Breast epithelium (tissue), 4 donors: ENCODE measurements around the gene VANGL2. TPM values are rescaled to one million over a fixed set of nuclear protein-coding genes. Genes with fewer than 3 reads are reported as not detected.

Source experiments
- DNase-seq, 2 donors: peaks; one replicate each; pipeline ENCODE4 v3.0.0-alpha.2; 2019; ENCODE audit warnings: low spot score in 2 of 2
- H3K27ac ChIP-seq, 2 donors: fragments of 200-600 bp; sonication (generic) in 1 of 2; one replicate each; pipeline ENCODE4 v1.5.1; 2016 to 2019; ENCODE audit warnings: mild to moderate bottlenecking in 1 of 2
- H3K27me3 ChIP-seq, 2 donors: fragments of 200-600 bp; sonication (generic) in 1 of 2; one replicate each; pipeline versions ENCODE4 v1.5.1 to v1.6.0; 2017 to 2019; ENCODE audit warnings: control low read depth in 1 of 2, mild to moderate bottlenecking in 1 of 2
- H3K36me3 ChIP-seq: fragments of 200-600 bp; one replicate; pipeline ENCODE4 v1.5.1; 2019
- H3K4me1 ChIP-seq, 2 donors: fragments of 200-600 bp; sonication (generic); one replicate each; pipeline ENCODE4 v1.5.1; 2016 to 2019; ENCODE audit warnings: control low read depth in 1 of 2
- H3K4me3 ChIP-seq, 3 donors: fragments of 200-600 bp; sonication (generic); 1 replicate in 2 of 3; 2 replicates in 1 of 3; pipeline ENCODE4 v1.5.1; 2016 to 2019; ENCODE audit warnings: mild to moderate bottlenecking in 3 of 3, moderate library complexity in 2 of 3
- H3K9me3 ChIP-seq, 2 donors: fragments of 200-600 bp; sonication (generic) in 1 of 2; one replicate each; pipeline ENCODE4 v1.5.1; 2016 to 2019; ENCODE audit warnings: control low read depth in 1 of 2
- CTCF ChIP-seq, 3 donors: fragments of 450-650 bp; IDR thresholded peaks; one replicate each; pipeline ENCODE4 v1.5.1; 2016 to 2017; ENCODE audit warnings: antibody characterized with exemption in 3 of 3, mild to moderate bottlenecking in 3 of 3, moderate library complexity in 3 of 3
- POLR2A ChIP-seq: fragments of 450-650 bp; IDR thresholded peaks from one replicate; pipeline ENCODE4 v1.6.1; 2016; ENCODE audit warnings: antibody characterized with exemption, mild to moderate bottlenecking, moderate library complexity
- POLR2AphosphoS5 ChIP-seq, 3 donors: sonication (generic); formaldehyde crosslinking; IDR thresholded peaks; one replicate each; pipeline ENCODE4 v1.6.1; 2017; ENCODE audit warnings: antibody characterized with exemption in 3 of 3
- intact Hi-C: fragments of 100-400 bp; cut with DNase I; formaldehyde crosslinking; loops from one replicate; pipeline ENCODE4 v1.15.1; 2023; ENCODE audit warnings: low total_unique reads
- total RNA-seq, 3 donors: library from RNA; depleted of rRNA; stranded (reverse); fragments of >200 nt; gene quantifications; one replicate each; pipeline ENCODE4 v1.1.0, GENCODE V29; 2016

Gene VANGL2
- total RNA-seq, 3 donors from 2014 or later: 0.48 to 7.6 (median 5.6) TPM

- intact Hi-C loops: no loop called here
- no peak overlapping the region for H3K27ac ChIP-seq
- no peaks in the 10 kb centered on the region for H3K9me3 ChIP-seq
- peaks cover 6% of the 10 kb centered on the region for H3K36me3 ChIP-seq
- no peak for DNase-seq
- H3K27me3 ChIP-seq: no peaks in the 10 kb centered on the region
- TF ChIP-seq POLR2AphosphoS5 (IDR thresholded peaks at IDR 0.05) (no peak), CTCF (IDR thresholded peaks at IDR 0.05) (no peak), POLR2A (no peak)
- no peak overlapping the region for H3K4me3 ChIP-seq
- H3K4me1 ChIP-seq: no peaks in the 10 kb centered on the region
These were observed 38.6 kb upstream of the VANGL2 start for GRCh38 chr1:160361814-160362167.

GRCh38 chr1:160362168-160362957 lies 38.0 kb upstream of the VANGL2 start:
- Histone ChIP-seq H3K27ac (no peak overlapping the region), H3K9me3 (no peaks in the 10 kb centered on the region), H3K27me3 (no peaks in the 10 kb centered on the region), H3K4me3 (no peak overlapping the region), H3K4me1 (no peaks in the 10 kb centered on the region), H3K36me3 (peaks cover under 1% of the 10 kb centered on the region)
- no peak for DNase-seq
- intact Hi-C loops: no loop called here
- TF ChIP-seq POLR2AphosphoS5 (IDR thresholded peaks at IDR 0.05): no peak
- TF ChIP-seq POLR2A: no peak
- TF ChIP-seq CTCF (IDR thresholded peaks at IDR 0.05): no peak

- Histone ChIP-seq H3K4me1 (no peaks in the 10 kb centered on the region), H3K9me3 (no peaks in the 10 kb centered on the region), H3K27ac (no peak overlapping the region), H3K27me3 (no peaks in the 10 kb centered on the region), H3K4me3 (no peak overlapping the region), H3K36me3 (no peaks in the 10 kb centered on the region)
- TF ChIP-seq POLR2AphosphoS5 (IDR thresholded peaks at IDR 0.05) (no peak), CTCF (IDR thresholded peaks at IDR 0.05) (no peak), POLR2A (no peak)
- no peak for DNase-seq
- intact Hi-C loops: no loop called here
These were observed 37.4 kb upstream of the VANGL2 start for GRCh38 chr1:160363010-160363409.

- no peak for TF ChIP-seq CTCF (IDR thresholded peaks at IDR 0.05)
- Histone ChIP-seq H3K9me3 (no peaks in the 10 kb centered on the region), H3K4me3 (no peak overlapping the region), H3K4me1 (no peaks in the 10 kb centered on the region), H3K27ac (no peak overlapping the region), H3K36me3 (no peaks in the 10 kb centered on the region), H3K27me3 (no peaks in the 10 kb centered on the region)
- DNase-seq: no peak
- intact Hi-C loops: no loop called here
These were observed 36.2 kb upstream of the VANGL2 start for GRCh38 chr1:160363951-160364735.

- H3K36me3 ChIP-seq: no peaks in the 10 kb centered on the region
- no peak overlapping the region for H3K4me3 ChIP-seq
- TF ChIP-seq CTCF (IDR thresholded peaks at IDR 0.05) (no peak), POLR2A (no peak)
- no peaks in the 10 kb centered on the region for H3K4me1 ChIP-seq
- no peak overlapping the region for H3K27ac ChIP-seq
- no peaks in the 10 kb centered on the region for H3K27me3 ChIP-seq
- no peak for DNase-seq
- intact Hi-C loops: no loop called here
- H3K9me3 ChIP-seq: no peaks in the 10 kb centered on the region
These were observed 35.0 kb upstream of the VANGL2 start for GRCh38 chr1:160365325-160365724.
